ENCODE data around the gene ESCO1. TPM values are rescaled to one million over a fixed set of nuclear protein-coding genes. Genes with fewer than 3 reads are reported as not detected.
A peak's percentile ranks its signal among the peaks of the same experiment; 100 is the strongest.

ESCO1 gene
- total and polyA plus RNA-seq, 2 of the 13 experiments (the other 11 are each of a cell fraction or from before 2014, with no cell fraction given), result 6.3 to 19.4 TPM

- no peak for TF ChIP-seq HBP1 (CRISPR knock-in tag; IDR thresholded peaks at IDR 0.05; ENCODE audit: low read depth)
- no peak for TF ChIP-seq EED (CRISPR knock-in tag; IDR thresholded peaks at IDR 0.05)
- TF ChIP-seq ZKSCAN5 (CRISPR knock-in tag; IDR thresholded peaks at IDR 0.05), result no peak
- no peak for TF ChIP-seq ATF7 (IDR thresholded peaks at IDR 0.05)
- TF ChIP-seq ATF7 (CRISPR knock-in tag; IDR thresholded peaks at IDR 0.05), result no peak
- TF ChIP-seq TIGD3 (CRISPR knock-in tag; IDR thresholded peaks at IDR 0.05; ENCODE audit: borderline replicate concordance), result no peak
- TF ChIP-seq MLXIP (CRISPR knock-in tag; IDR thresholded peaks at IDR 0.05; ENCODE audit: borderline replicate concordance), result no peak
- no peak for TF ChIP-seq ATAD3A (CRISPR knock-in tag; IDR thresholded peaks at IDR 0.05)
- TF ChIP-seq ZNF501 (CRISPR knock-in tag; IDR thresholded peaks at IDR 0.05), result no peak
- no peak for TF ChIP-seq CREB1 (IDR thresholded peaks at IDR 0.05)
- TF ChIP-seq CREB1 (CRISPR knock-in tag; IDR thresholded peaks at IDR 0.05), result no peak
- TF ChIP-seq HNRNPLL (IDR thresholded peaks at IDR 0.05; ENCODE audit: low read depth, low read length, poor library complexity, severe bottlenecking), result peak; percentile 24
- TF ChIP-seq, protein P1, sequence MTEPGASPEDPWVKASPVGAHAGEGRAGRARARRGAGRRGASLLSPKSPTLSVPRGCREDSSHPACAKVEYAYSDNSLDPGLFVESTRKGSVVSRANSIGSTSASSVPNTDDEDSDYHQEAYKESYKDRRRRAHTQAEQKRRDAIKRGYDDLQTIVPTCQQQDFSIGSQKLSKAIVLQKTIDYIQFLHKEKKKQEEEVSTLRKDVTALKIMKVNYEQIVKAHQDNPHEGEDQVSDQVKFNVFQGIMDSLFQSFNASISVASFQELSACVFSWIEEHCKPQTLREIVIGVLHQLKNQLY (CRISPR knock-in tag; IDR thresholded peaks at IDR 0.05), result no peak
- TF ChIP-seq ZNF891 (CRISPR knock-in tag; IDR thresholded peaks at IDR 0.05), result no peak
- no peak for TF ChIP-seq MAFK (conservative IDR thresholded peaks at IDR 0.05 in 1 of 2, IDR thresholded peaks at IDR 0.05 in 1 of 2; ENCODE audit: low read length in 2 of 2)
- no peak for TF ChIP-seq BORCS8-MEF2B (CRISPR knock-in tag; IDR thresholded peaks at IDR 0.05)
- TF ChIP-seq TAF15 (IDR thresholded peaks at IDR 0.05; ENCODE audit: low read depth, low read length, poor library complexity, severe bottlenecking), result no peak
- no peak for TF ChIP-seq ELK4 (CRISPR knock-in tag; IDR thresholded peaks at IDR 0.05; ENCODE audit: borderline replicate concordance)
- no peak for TF ChIP-seq ZSCAN12 (CRISPR knock-in tag; IDR thresholded peaks at IDR 0.05)
- no peak for TF ChIP-seq KAT8 (CRISPR knock-in tag; IDR thresholded peaks at IDR 0.05)
- no peak for TF ChIP-seq ZBTB34 (CRISPR knock-in tag; IDR thresholded peaks at IDR 0.05)
- TF ChIP-seq KDM2A (CRISPR knock-in tag; IDR thresholded peaks at IDR 0.05; ENCODE audit: borderline replicate concordance, low read depth), result 0 out of 2 replicates have a peak, but pooled peaks have one; percentile 27
- TF ChIP-seq HDAC2 (CRISPR knock-in tag; IDR thresholded peaks at IDR 0.05), result 0 out of 2 replicates have a peak, but pooled peaks have one; percentile 18
- TF ChIP-seq ZNF124 (CRISPR knock-in tag; IDR thresholded peaks at IDR 0.05), result no peak
These were observed 100.5 kb downstream of the ESCO1 start (continued) for GRCh38 chr18:21499997-21500396.
